Endothelial cell of umbilical vein (primary cell): ENCODE measurements around the gene SMPX. TPM values are rescaled to one million over a fixed set of nuclear protein-coding genes. Genes with fewer than 3 reads are reported as not detected.

Source experiments
- BruUV-seq: library from RNA; stranded (reverse); fragments of 400-500 nt; replicated peaks from 2 replicates; lab custom pipeline; 2021; lab: Mats Ljungman, UMichigan
- CTCF ChIA-PET: fragments of 300-600, 350-600 bp; sonication (Branson Sonifier 250); formaldehyde crosslinking; loops from one replicate; lab custom pipeline; 2021; ENCODE audit warnings: antibody characterized with exemption, inconsistent platforms; lab: Charles Lee
- POLR2A ChIA-PET: fragments of 300-600, 350-600 bp; sonication (Branson Sonifier 250); formaldehyde crosslinking; loops from one replicate; lab custom pipeline; 2021; ENCODE audit warnings: antibody characterized with exemption, inconsistent platforms; lab: Charles Lee
- DNase-seq: peaks from one replicate; pipeline ENCODE4 v3.0.0-alpha.2; 2011; ENCODE audit warnings: low read depth, low spot score
- FAIRE-seq: peaks from 2 replicates; lab custom pipeline; 2011; peaks lifted over from hg19 to GRCh38; lab: Jason Lieb, UNC
- H2AFZ ChIP-seq: 2 replicates; pipeline ENCODE4 v1.6.0; 2012; ENCODE audit warnings: low read depth, low read length, control low read depth, inconsistent platforms
- H3K27ac ChIP-seq: 2 replicates; pipeline ENCODE4 v1.5.1; 2011; ENCODE audit warnings: low read depth, mild to moderate bottlenecking, control low read depth, low read length, moderate library complexity; ENCODE audit not compliant: insufficient read depth
- H3K27me3 ChIP-seq, 2 experiments: 2 replicates each; pipeline versions ENCODE4 v1.6.0 to v1.6.1; 2011; ENCODE audit warnings: low read length in 2 of 2, mixed read lengths in 1 of 2; ENCODE audit not compliant: control insufficient read depth in 2 of 2, insufficient read depth in 2 of 2
- H3K36me3 ChIP-seq, 2 experiments: 2 replicates in 1 of 2; 3 replicates in 1 of 2; pipeline ENCODE4 v1.5.1; 2011; ENCODE audit warnings: low read length in 2 of 2, mild to moderate bottlenecking in 1 of 2, moderate library complexity in 1 of 2; ENCODE audit not compliant: control insufficient read depth in 2 of 2, insufficient read depth in 2 of 2; ENCODE audit errors: extremely low read depth in 1 of 2
- H3K4me1 ChIP-seq: 3 replicates; pipeline ENCODE4 v1.5.1; 2011; ENCODE audit warnings: mild to moderate bottlenecking, low read length; ENCODE audit not compliant: control insufficient read depth, insufficient read depth; ENCODE audit errors: extremely low read depth
- H3K4me2 ChIP-seq: 2 replicates; pipeline ENCODE4 v1.6.1; 2011; ENCODE audit warnings: low read length, control low read depth, mixed read lengths; ENCODE audit not compliant: insufficient read depth
- H3K4me3 ChIP-seq, 3 experiments: fragments of 200-600 bp in 1 of 3; sonication (generic), shearing (Covaris generic) in 1 of 3; replicated peaks in 1 of 3; 2 replicates each; pipeline ENCODE4 v1.5.1; 2011 to 2016; ENCODE audit warnings: control low read depth in 3 of 3, low read length in 3 of 3, mild to moderate bottlenecking in 2 of 3, inconsistent platforms in 1 of 3, low read depth in 1 of 3, moderate library complexity in 1 of 3; ENCODE audit not compliant: insufficient read depth in 1 of 3
- H3K79me2 ChIP-seq: 2 replicates; pipeline ENCODE4 v1.6.0; 2012; ENCODE audit warnings: low read length, inconsistent platforms; ENCODE audit not compliant: control insufficient read depth, insufficient read depth
- H3K9ac ChIP-seq: replicated peaks from 2 replicates; pipeline ENCODE3; 2011; ENCODE audit warnings: low read length, control low read depth; ENCODE audit not compliant: insufficient read depth; ENCODE audit errors: extremely low read depth
- H3K9me1 ChIP-seq: replicated peaks from 3 replicates; pipeline ENCODE4 v1.6.0; 2011; ENCODE audit warnings: mild to moderate bottlenecking, low read length; ENCODE audit not compliant: control insufficient read depth, insufficient read depth; ENCODE audit errors: extremely low read depth
- H3K9me3 ChIP-seq: replicated peaks from 2 replicates; pipeline ENCODE4 v1.5.1; 2012; ENCODE audit warnings: low read length, inconsistent platforms; ENCODE audit not compliant: control insufficient read depth, insufficient read depth
- H4K20me1 ChIP-seq: replicated peaks from 2 replicates; pipeline ENCODE3; 2011; ENCODE audit warnings: mild to moderate bottlenecking, low read length; ENCODE audit not compliant: control insufficient read depth, insufficient read depth; ENCODE audit errors: extremely low read depth
- CTCF ChIP-seq, 2 donors: IDR thresholded peaks; 1 replicate in 1 of 2; 2 replicates in 1 of 2; pipeline ENCODE4 v1.5.1; 2011; ENCODE audit warnings: low read length in 2 of 2, mild to moderate bottlenecking in 2 of 2, moderate library complexity in 2 of 2, control low read depth in 1 of 2, inconsistent platforms in 1 of 2, low read depth in 1 of 2; ENCODE audit not compliant: insufficient read depth in 1 of 2; ENCODE audit errors: extremely low read depth in 1 of 2
- EZH2 ChIP-seq: IDR thresholded peaks from 2 replicates; pipeline ENCODE4 v1.6.1; 2012; ENCODE audit warnings: borderline replicate concordance, low read depth, mild to moderate bottlenecking, moderate library complexity, low read length, inconsistent platforms; ENCODE audit not compliant: severe bottlenecking
- FOS ChIP-seq: IDR thresholded peaks from 2 replicates; pipeline ENCODE4 v1.6.1; 2011; ENCODE audit warnings: mild to moderate bottlenecking, low read length, moderate library complexity, borderline replicate concordance; ENCODE audit not compliant: insufficient read depth
- GATA2 ChIP-seq: IDR thresholded peaks from 2 replicates; pipeline ENCODE4 v1.7.0; 2011; ENCODE audit warnings: low read depth, mild to moderate bottlenecking, moderate library complexity, mixed read lengths, low read length; ENCODE audit not compliant: insufficient read length, insufficient read depth
- JUN ChIP-seq: IDR thresholded peaks from 2 replicates; pipeline ENCODE4 v1.6.1; 2011; ENCODE audit warnings: borderline replicate concordance, low read depth; ENCODE audit not compliant: insufficient read length, insufficient read depth
- MAX ChIP-seq: IDR thresholded peaks from 2 replicates; pipeline ENCODE4 v1.6.1; 2011; ENCODE audit not compliant: insufficient read depth, insufficient read length
- MYC ChIP-seq: IDR thresholded peaks from one replicate; pipeline ENCODE4 v1.6.1; 2011; ENCODE audit warnings: mild to moderate bottlenecking, low read depth, low read length
- POLR2A ChIP-seq: IDR thresholded peaks from 2 replicates; pipeline ENCODE4 v1.6.1; 2012; ENCODE audit warnings: low read depth, mild to moderate bottlenecking, control low read depth, low read length
- POLR2AphosphoS5 ChIP-seq: IDR thresholded peaks from 2 replicates; pipeline ENCODE4 v1.6.1; 2012; ENCODE audit warnings: low read depth, mild to moderate bottlenecking, control low read depth, low read length, moderate library complexity; ENCODE audit not compliant: insufficient read depth
- dilution Hi-C: fragments of 300-500 bp; cut with MboI; formaldehyde crosslinking; loops from one replicate; pipeline ENCODE4 v1.15.0; 2019; ENCODE audit warnings: low sequenced_read_pairs; ENCODE audit not compliant: extremely low pct_ligation_motif_present
- intact Hi-C: fragments of 100-400 bp; cut with micrococcal nuclease; formaldehyde crosslinking; loops from one replicate; pipeline ENCODE4 v1.10.0; 2022
- polyA plus RNA-seq, 4 experiments: library from polyadenylated mRNA; depleted of rRNA in 3 of 4; stranded (reverse) in 3 of 4; unstranded in 1 of 4; fragments of >200 nt; gene quantifications; 2 replicates each; pipeline versions ENCODE4 v1.2.1 to v1.2.3, GENCODE V29; 2011 to 2012; ENCODE audit warnings: missing spikeins in 1 of 4
- total RNA-seq: library from RNA; stranded (reverse); gene quantifications from 2 replicates; pipeline ENCODE4 v1.2.3, GENCODE V29; 2021

SMPX gene
- total and polyA plus RNA-seq, 2 donors (not counting 3 experiments of a cell fraction or from before 2014, with no cell fraction given) = not detected

GRCh38 chrX:21723084-21723483, 34.8 kb downstream of the SMPX start:
- no peak for FAIRE-seq
- no peaks in the 10 kb centered on the region for H3K79me2 ChIP-seq
- TF ChIP-seq JUN (no peak), EZH2 (no peak), FOS (no peak), MYC (no peak), MAX (no peak), CTCF (IDR thresholded peaks at IDR 0.05; ENCODE audit: extremely low read depth in 1 of 2, insufficient read depth in 1 of 2, low read depth in 1 of 2, low read length in 2 of 2) (no peak), POLR2AphosphoS5 (no peak), POLR2A (no peak), GATA2 (no peak)
- H3K27me3 ChIP-seq = no peaks in the 10 kb centered on the region
- H2AFZ ChIP-seq = no peak overlapping the region
- ChIA-PET POLR2A (no interaction called here), CTCF (interaction anchor here (0.7 to 2.1 kb wide), 2 partner anchors 1192 to 1193 kb away, joined by 6 read pairs; no protein-coding TSS in a partner anchor)
- H3K36me3 ChIP-seq = no peaks in the 10 kb centered on the region
- H4K20me1 ChIP-seq = no peaks in the 10 kb centered on the region
- H3K9me3 ChIP-seq = no peaks in the 10 kb centered on the region
- DNase-seq = no peak
- H3K9me1 ChIP-seq = no peaks in the 10 kb centered on the region
- no peak overlapping the region for H3K9ac ChIP-seq
- dilution Hi-C loops = no loop called here
- BruUV-seq = no TSS peak
- H3K4me2 ChIP-seq = no peak overlapping the region
- intact Hi-C loops = no loop called here
- H3K4me3 ChIP-seq = no peak overlapping the region
- no peak overlapping the region for H3K27ac ChIP-seq
- H3K4me1 ChIP-seq = no peaks in the 10 kb centered on the region
